ENCODE data around the gene SH3PXD2A. TPM values are rescaled to one million over a fixed set of nuclear protein-coding genes. Genes with fewer than 3 reads are reported as not detected.

SH3PXD2A gene
- polyA plus RNA-seq, 4 donors = 2.2 to 28.3 (median 8.7) TPM

GRCh38 chr10:103649654-103650423 lies 205.5 kb downstream of the SH3PXD2A start:
- Histone ChIP-seq H3K4me1 (ENCODE audit: control insufficient read depth in 3 of 3, insufficient read depth in 2 of 3, low read depth in 1 of 3, low read length in 2 of 3) (peaks cover 3 to 42% (median 11%) of the 10 kb centered on the region in 3 donors), H3K27ac (ENCODE audit: low read depth in 1 of 3, low read length in 2 of 3) (peak overlapping the region in 1 of 3 donors; percentile 62), H3K4me3 (ENCODE audit: low read depth in 1 of 3, low read length in 3 of 3) (no peak overlapping the region), H3K9me3 (ENCODE audit: control insufficient read depth in 2 of 2, insufficient read depth in 1 of 2, low read depth in 1 of 2, low read length in 1 of 2) (no peaks in the 10 kb centered on the region), H3K27me3 (ENCODE audit: control insufficient read depth in 3 of 3, insufficient read depth in 3 of 3, low read length in 3 of 3) (no peaks in the 10 kb centered on the region), H3K36me3 (ENCODE audit: control insufficient read depth in 3 of 3, insufficient read depth in 2 of 3, low read depth in 1 of 3, low read length in 3 of 3) (peaks cover 0 to 73% (median 0%) of the 10 kb centered on the region in 3 donors)
- DNase-seq = no peak
- 63 to 83% (median 75%) methylated on average over 9 to 11 of the region's 11 CpGs for WGBS, 3 donors
- FAIRE-seq = no peak

- no peaks in the 10 kb centered on the region for H3K27me3 ChIP-seq (ENCODE audit: control insufficient read depth in 3 of 3, insufficient read depth in 3 of 3, low read length in 3 of 3)
- no peak for FAIRE-seq
- no peak for DNase-seq
- H3K27ac ChIP-seq (ENCODE audit: low read depth in 1 of 3, low read length in 2 of 3) = peak overlapping the region in 2 of 3 donors; percentile 2 to 62
- H3K36me3 ChIP-seq (ENCODE audit: control insufficient read depth in 3 of 3, insufficient read depth in 2 of 3, low read depth in 1 of 3, low read length in 3 of 3) = peaks cover 0 to 74% (median 0%) of the 10 kb centered on the region in 3 donors
- H3K4me3 ChIP-seq (ENCODE audit: low read depth in 1 of 3, low read length in 3 of 3) = no peak overlapping the region
- H3K4me1 ChIP-seq (ENCODE audit: control insufficient read depth in 3 of 3, insufficient read depth in 2 of 3, low read depth in 1 of 3, low read length in 2 of 3) = peaks cover 3 to 41% (median 11%) of the 10 kb centered on the region in 3 donors
- H3K9me3 ChIP-seq (ENCODE audit: control insufficient read depth in 2 of 2, insufficient read depth in 1 of 2, low read depth in 1 of 2, low read length in 1 of 2) = no peaks in the 10 kb centered on the region
- WGBS, 3 donors = 64 to 85% (median 78%) methylated on average over 18 of the region's 18 CpGs
These were observed 206.5 kb downstream of the SH3PXD2A start for GRCh38 chr10:103648636-103649532.

GRCh38 chr10:103648251-103648635 lies 207.1 kb downstream of the SH3PXD2A start:
- DNase-seq (no peak), FAIRE-seq (no peak)
- Histone ChIP-seq H3K9me3 (ENCODE audit: control insufficient read depth in 2 of 2, insufficient read depth in 1 of 2, low read depth in 1 of 2, low read length in 1 of 2) (no peaks in the 10 kb centered on the region), H3K4me1 (ENCODE audit: control insufficient read depth in 3 of 3, insufficient read depth in 2 of 3, low read depth in 1 of 3, low read length in 2 of 3) (peaks cover 0 to 36% (median 7%) of the 10 kb centered on the region in 3 donors), H3K27me3 (ENCODE audit: control insufficient read depth in 3 of 3, insufficient read depth in 3 of 3, low read length in 3 of 3) (no peaks in the 10 kb centered on the region), H3K27ac (ENCODE audit: low read depth in 1 of 3, low read length in 2 of 3) (peak overlapping the region in 1 of 3 donors; percentile 56), H3K36me3 (ENCODE audit: control insufficient read depth in 3 of 3, insufficient read depth in 2 of 3, low read depth in 1 of 3, low read length in 3 of 3) (peaks cover 0 to 73% (median 0%) of the 10 kb centered on the region in 3 donors), H3K4me3 (ENCODE audit: low read depth in 1 of 3, low read length in 3 of 3) (no peak overlapping the region)
- WGBS, 3 donors = 61 to 82% (median 80%) methylated on average over 8 of the region's 8 CpGs

- 93 to 96% (median 94%) methylated on average over 3 of the region's 3 CpGs for WGBS, 3 donors
- Histone ChIP-seq H3K27me3 (ENCODE audit: control insufficient read depth in 3 of 3, insufficient read depth in 3 of 3, low read length in 3 of 3) (no peaks in the 10 kb centered on the region), H3K4me3 (ENCODE audit: low read depth in 1 of 3, low read length in 3 of 3) (no peak overlapping the region), H3K4me1 (ENCODE audit: control insufficient read depth in 3 of 3, insufficient read depth in 2 of 3, low read depth in 1 of 3, low read length in 2 of 3) (peaks cover 0 to 26% (median 3%) of the 10 kb centered on the region in 3 donors), H3K9me3 (ENCODE audit: control insufficient read depth in 2 of 2, insufficient read depth in 1 of 2, low read depth in 1 of 2, low read length in 1 of 2) (no peaks in the 10 kb centered on the region), H3K36me3 (ENCODE audit: control insufficient read depth in 3 of 3, insufficient read depth in 2 of 3, low read depth in 1 of 3, low read length in 3 of 3) (peaks cover 0 to 76% (median 0%) of the 10 kb centered on the region in 3 donors), H3K27ac (ENCODE audit: low read depth in 1 of 3, low read length in 2 of 3) (peak overlapping the region in 1 of 3 donors; percentile 68)
- FAIRE-seq (no peak), DNase-seq (no peak)
These were observed 209.1 kb downstream of the SH3PXD2A start for GRCh38 chr10:103646304-103646703.

- peak in 1 of 2 donors; percentile 75 for DNase-seq
- Histone ChIP-seq H3K36me3 (ENCODE audit: control insufficient read depth in 3 of 3, insufficient read depth in 2 of 3, low read depth in 1 of 3, low read length in 3 of 3) (peaks cover 0 to 76% (median 0%) of the 10 kb centered on the region in 3 donors), H3K27me3 (ENCODE audit: control insufficient read depth in 3 of 3, insufficient read depth in 3 of 3, low read length in 3 of 3) (no peaks in the 10 kb centered on the region), H3K27ac (ENCODE audit: low read depth in 1 of 3, low read length in 2 of 3) (peak overlapping the region in 2 of 3 donors; percentile 22 to 68), H3K9me3 (ENCODE audit: control insufficient read depth in 2 of 2, insufficient read depth in 1 of 2, low read depth in 1 of 2, low read length in 1 of 2) (no peaks in the 10 kb centered on the region), H3K4me3 (ENCODE audit: low read depth in 1 of 3, low read length in 3 of 3) (no peak overlapping the region), H3K4me1 (ENCODE audit: control insufficient read depth in 3 of 3, insufficient read depth in 2 of 3, low read depth in 1 of 3, low read length in 2 of 3) (peaks cover 0 to 20% (median 0%) of the 10 kb centered on the region in 3 donors)
- no peak for FAIRE-seq
- 53 to 81% (median 76%) methylated on average over 12 of the region's 12 CpGs for WGBS, 3 donors
These were observed 210.0 kb downstream of the SH3PXD2A start for GRCh38 chr10:103645141-103646054.

GRCh38 chr10:103643381-103643780 lies 212.0 kb downstream of the SH3PXD2A start:
- Histone ChIP-seq H3K9me3 (ENCODE audit: control insufficient read depth in 2 of 2, insufficient read depth in 1 of 2, low read depth in 1 of 2, low read length in 1 of 2) (no peaks in the 10 kb centered on the region), H3K27me3 (ENCODE audit: control insufficient read depth in 3 of 3, insufficient read depth in 3 of 3, low read length in 3 of 3) (no peaks in the 10 kb centered on the region), H3K27ac (ENCODE audit: low read depth in 1 of 3, low read length in 2 of 3) (no peak overlapping the region), H3K4me3 (ENCODE audit: low read depth in 1 of 3, low read length in 3 of 3) (no peak overlapping the region), H3K4me1 (ENCODE audit: control insufficient read depth in 3 of 3, insufficient read depth in 2 of 3, low read depth in 1 of 3, low read length in 2 of 3) (peaks cover 0 to 20% (median 0%) of the 10 kb centered on the region in 3 donors), H3K36me3 (ENCODE audit: control insufficient read depth in 3 of 3, insufficient read depth in 2 of 3, low read depth in 1 of 3, low read length in 3 of 3) (peaks cover 0 to 71% (median 0%) of the 10 kb centered on the region in 3 donors)
- no peak for DNase-seq
- FAIRE-seq = no peak
- 81 to 89% (median 87%) methylated on average over 7 of the region's 7 CpGs for WGBS, 3 donors

GRCh38 chr10:103641326-103641725 lies 214.1 kb downstream of the SH3PXD2A start:
- no peak for FAIRE-seq
- H3K4me1 ChIP-seq (ENCODE audit: control insufficient read depth in 3 of 3, insufficient read depth in 2 of 3, low read depth in 1 of 3, low read length in 2 of 3) = peaks cover 0 to 27% (median 0%) of the 10 kb centered on the region in 3 donors
- H3K4me3 ChIP-seq (ENCODE audit: low read depth in 1 of 3, low read length in 3 of 3) = no peak overlapping the region
- WGBS, 3 donors = 84 to 89% (median 88%) methylated on average over 4 of the region's 4 CpGs
- H3K36me3 ChIP-seq (ENCODE audit: control insufficient read depth in 3 of 3, insufficient read depth in 2 of 3, low read depth in 1 of 3, low read length in 3 of 3) = peaks cover 0 to 72% (median 0%) of the 10 kb centered on the region in 3 donors
- no peaks in the 10 kb centered on the region for H3K27me3 ChIP-seq (ENCODE audit: control insufficient read depth in 3 of 3, insufficient read depth in 3 of 3, low read length in 3 of 3)
- no peaks in the 10 kb centered on the region for H3K9me3 ChIP-seq (ENCODE audit: control insufficient read depth in 2 of 2, insufficient read depth in 1 of 2, low read depth in 1 of 2, low read length in 1 of 2)
- no peak for DNase-seq
- H3K27ac ChIP-seq (ENCODE audit: low read depth in 1 of 3, low read length in 2 of 3) = peak overlapping the region in 1 of 3 donors; percentile 34
